HepG2 (cell line): ENCODE results near the gene MNT. TPM values are rescaled to one million over a fixed set of nuclear protein-coding genes. Genes with fewer than 3 reads are reported as not detected.
A peak's percentile ranks its signal among the peaks of the same experiment; 100 is the strongest.

ENCODE experiments used
- CHCHD3 ChIP-seq: sonication (generic); formaldehyde crosslinking; IDR thresholded peaks from 2 replicates; pipeline ENCODE4 v1.8.0; 2022; ENCODE audit warnings: mild to moderate bottlenecking, missing genetic modification reagents, moderate library complexity
- EED ChIP-seq: sonication (generic); formaldehyde crosslinking; IDR thresholded peaks from 2 replicates; pipeline ENCODE4 v1.5.0; 2020; ENCODE audit warnings: mild to moderate bottlenecking, missing genetic modification reagents
- FOSL2 ChIP-seq: sonication (generic); formaldehyde crosslinking; IDR thresholded peaks from 2 replicates; pipeline ENCODE4 v1.4.0; 2020; ENCODE audit warnings: missing genetic modification reagents
- GABPA ChIP-seq, 2 experiments: IDR thresholded peaks; 2 replicates each; pipeline ENCODE4 v1.6.1; 2011 to 2016; ENCODE audit warnings: low read depth in 2 of 2, low read length in 1 of 2, missing biosample characterization in 1 of 2, missing genetic modification characterization in 1 of 2
- GATA4 ChIP-seq: sonication (generic); IDR thresholded peaks from 2 replicates; pipeline ENCODE4 v1.6.1; 2016; ENCODE audit warnings: antibody characterized with exemption, low read depth, borderline replicate concordance
- HNF1A ChIP-seq, 2 experiments: sonication (generic) in 1 of 2; formaldehyde crosslinking in 1 of 2; IDR thresholded peaks; 2 replicates each; pipeline versions ENCODE4 v1.4.0 to v1.6.1; 2016 to 2020; ENCODE audit warnings: borderline replicate concordance in 1 of 2, low read depth in 1 of 2, mild to moderate bottlenecking in 1 of 2, missing genetic modification reagents in 1 of 2
- KAT7 ChIP-seq: IDR thresholded peaks from 2 replicates; pipeline ENCODE4 v1.6.1; 2018; ENCODE audit warnings: borderline replicate concordance, missing compliant biosample characterization
- MLX ChIP-seq: IDR thresholded peaks from 2 replicates; pipeline ENCODE4 v1.6.1; 2016
- NFKBIZ ChIP-seq: IDR thresholded peaks from 2 replicates; pipeline ENCODE4 v1.6.1; 2018; ENCODE audit warnings: missing genetic modification reagents, missing compliant biosample characterization
- NR2F2 ChIP-seq: IDR thresholded peaks from 2 replicates; pipeline ENCODE4 v1.6.1; 2012; ENCODE audit warnings: low read depth, inconsistent platforms, borderline replicate concordance
- RERE ChIP-seq: IDR thresholded peaks from 2 replicates; pipeline ENCODE4 v1.6.1; 2016; ENCODE audit warnings: low read depth, missing genetic modification reagents, missing compliant biosample characterization
- SP1 ChIP-seq, 2 experiments: fragments of 450-650 bp in 1 of 2; sonication (generic) in 1 of 2; formaldehyde crosslinking in 1 of 2; IDR thresholded peaks; 2 replicates each; pipeline versions ENCODE4 v1.4.0 to v1.6.1; 2016 to 2020; ENCODE audit warnings: missing genetic modification reagents in 1 of 2
- SRSF9 ChIP-seq: fragments of 200-400 bp; formaldehyde crosslinking; IDR thresholded peaks from 2 replicates; pipeline ENCODE4 v1.6.1; 2018; ENCODE audit warnings: borderline replicate concordance, mild to moderate bottlenecking, low read depth, low read length; ENCODE audit not compliant: insufficient read depth, poor library complexity, severe bottlenecking
- TFDP1 ChIP-seq: IDR thresholded peaks from 2 replicates; pipeline ENCODE4 v1.6.1; 2016; ENCODE audit warnings: missing compliant biosample characterization, missing genetic modification reagents, borderline replicate concordance
- ZKSCAN8 ChIP-seq: IDR thresholded peaks from 2 replicates; pipeline ENCODE4 v1.6.1; 2016; ENCODE audit warnings: borderline replicate concordance, missing genetic modification reagents, missing compliant biosample characterization
- ZNF549 ChIP-seq: sonication (generic); formaldehyde crosslinking; IDR thresholded peaks from 2 replicates; pipeline ENCODE4 v1.5.0; 2020; ENCODE audit warnings: missing genetic modification reagents
- ZNF567 ChIP-seq: sonication (generic); formaldehyde crosslinking; IDR thresholded peaks from 2 replicates; pipeline ENCODE4 v1.8.1; 2023; ENCODE audit warnings: mild to moderate bottlenecking, missing genetic modification reagents, borderline replicate concordance
- ZNF629 ChIP-seq: sonication (generic); formaldehyde crosslinking; conservative IDR thresholded peaks from 2 replicates; pipeline ENCODE4 v1.5.0; 2020; ENCODE audit warnings: missing genetic modification reagents
- polyA plus RNA-seq, 8 experiments: library from polyadenylated mRNA; depleted of rRNA in 3 of 8; stranded (reverse) in 7 of 8; unstranded in 1 of 8; fragments of >200 nt; fragmentation: Illumina TruSeq in 4 of 8; extraction: Trizol in 4 of 8; gene quantifications; 2 replicates each; pipeline versions ENCODE4 v1.2.1 to v1.2.3, GENCODE V29; 2011 to 2016; ENCODE audit warnings: low read depth in 4 of 8, missing spikeins in 1 of 8, mixed read lengths in 1 of 8; ENCODE audit not compliant: insufficient read depth in 1 of 8
- total RNA-seq, 5 experiments: library from RNA; depleted of rRNA; stranded (reverse); fragments of >200 nt; fragmentation: Illumina TruSeq; extraction: Trizol; gene quantifications; 2 replicates each; pipeline ENCODE4 v1.2.3, GENCODE V29; 2016; ENCODE audit warnings: low read depth in 1 of 5

Gene MNT
- total and polyA plus RNA-seq, 2 of the 13 experiments (the other 11 are each of a cell fraction or from before 2014, with no cell fraction given), result 2.1 to 3.5 TPM

- no peak for TF ChIP-seq RERE (CRISPR knock-in tag)
- no peak for TF ChIP-seq ZNF549 (CRISPR knock-in tag)
- no peak for TF ChIP-seq EED
- no peak for TF ChIP-seq ZNF629 (CRISPR knock-in tag)
- TF ChIP-seq NFKBIZ (CRISPR knock-in tag), result no peak
- no peak for TF ChIP-seq CHCHD3 (CRISPR knock-in tag)
- no peak for TF ChIP-seq ZKSCAN8 (CRISPR knock-in tag)
- TF ChIP-seq HNF1A (IDR thresholded peaks at IDR 0.05; ENCODE audit: low read depth), result no peak
- no peak for TF ChIP-seq HNF1A (CRISPR knock-in tag; IDR thresholded peaks at IDR 0.05; ENCODE audit: borderline replicate concordance)
- TF ChIP-seq MLX (CRISPR knock-in tag), result 0 out of 2 replicates have a peak, but pooled peaks have one; percentile 42
- peak; percentile 28; the same call in 1 of the 2 replicates for TF ChIP-seq TFDP1 (CRISPR knock-in tag)
- TF ChIP-seq NR2F2, result no peak
- TF ChIP-seq GATA4, result no peak
- 0 out of 2 replicates have a peak, but pooled peaks have one; percentile 3 for TF ChIP-seq GABPA (IDR thresholded peaks at IDR 0.05; ENCODE audit: low read depth, low read length)
- no peak for TF ChIP-seq GABPA (CRISPR knock-in tag; IDR thresholded peaks at IDR 0.05; ENCODE audit: low read depth)
- TF ChIP-seq FOSL2 (CRISPR knock-in tag), result no peak
- TF ChIP-seq ZNF567 (CRISPR knock-in tag), result no peak
- TF ChIP-seq SP1 (IDR thresholded peaks at IDR 0.05), result no peak
- peak; percentile 86 for TF ChIP-seq SP1 (CRISPR knock-in tag; IDR thresholded peaks at IDR 0.05)
- 0 out of 2 replicates have a peak, but pooled peaks have one; percentile 19 for TF ChIP-seq KAT7 (CRISPR knock-in tag)
- no peak for TF ChIP-seq SRSF9
These were observed at the start of gene MNT (continued) for GRCh38 chr17:2400877-2401425.
